HG03521 (cell line): ENCODE data around the gene NUDC.

Source experiments
- ATAC-seq: cut with Tn5 transposase; IDR thresholded peaks from one replicate; pipeline ENCODE4 v1.9.1; 2021; ENCODE audit warnings: mild to moderate bottlenecking, moderate library complexity; ENCODE audit not compliant: unreplicated experiment

The NUDC gene

GRCh38 chr1:26950602-26951001, 29.1 kb downstream of the NUDC start:
- ATAC-seq = no peak

- no peak for ATAC-seq
Measured at GRCh38 chr1:26951216-26951615, 29.7 kb downstream of the NUDC start.

GRCh38 chr1:26951821-26952497, 30.4 kb downstream of the NUDC start:
- ATAC-seq = no peak

GRCh38 chr1:26953374-26953773, 31.8 kb downstream of the NUDC start:
- ATAC-seq = no peak

- ATAC-seq = no peak
Measured at GRCh38 chr1:26956321-26956720, 34.8 kb downstream of the NUDC start.

GRCh38 chr1:26957306-26957705, 35.8 kb downstream of the NUDC start:
- no peak for ATAC-seq

GRCh38 chr1:26959270-26959669, 37.7 kb downstream of the NUDC start:
- ATAC-seq = no peak

GRCh38 chr1:26959722-26960624, 38.4 kb downstream of the NUDC start, which contains the start of gene KDF1:
TSS of gene KDF1 (minus strand) at chr1:26960468. CDS start at chr1:26952380, 8,088 bp downstream.
- no peak for ATAC-seq

- no peak for ATAC-seq
Measured at GRCh38 chr1:26960625-26960966, 39.1 kb downstream of the NUDC start.

GRCh38 chr1:26961826-26962225, 40.3 kb downstream of the NUDC start:
- no peak for ATAC-seq

GRCh38 chr1:26965213-26965612, 43.7 kb downstream of the NUDC start:
- ATAC-seq = no peak

GRCh38 chr1:26965628-26966027, 44.1 kb downstream of the NUDC start:
- no peak for ATAC-seq

GRCh38 chr1:26970810-26971209, 49.3 kb downstream of the NUDC start:
- ATAC-seq = no peak

GRCh38 chr1:26971590-26971989, 50.0 kb downstream of the NUDC start:
- ATAC-seq = no peak

- no peak for ATAC-seq
Measured at GRCh38 chr1:26972390-26972789, 50.8 kb downstream of the NUDC start.

- no peak for ATAC-seq
Measured at GRCh38 chr1:26972821-26973220, 51.3 kb downstream of the NUDC start.

- no peak for ATAC-seq
Measured at GRCh38 chr1:26976621-26977510, 55.3 kb downstream of the NUDC start.

GRCh38 chr1:26978901-26979300, 57.4 kb downstream of the NUDC start:
- no peak for ATAC-seq

- ATAC-seq = no peak
Measured at GRCh38 chr1:26981146-26981846, 59.8 kb downstream of the NUDC start.

- ATAC-seq = no peak
Measured at GRCh38 chr1:26983863-26984262, 62.3 kb downstream of the NUDC start.

- ATAC-seq = no peak
Measured at GRCh38 chr1:26984291-26984690, 62.7 kb downstream of the NUDC start.
